Mucosa of rectum (tissue), 2 donors: ENCODE measurements around the gene UBD.

Experiments
- H3K27ac ChIP-seq, 2 donors: one replicate each; pipeline ENCODE4 v1.7.0; 2013; ENCODE audit warnings: inconsistent platforms in 2 of 2, low read depth in 2 of 2, low read length in 2 of 2
- H3K27me3 ChIP-seq, 2 donors: one replicate each; pipeline ENCODE4 v1.7.0; 2013; ENCODE audit warnings: low read length in 2 of 2; ENCODE audit not compliant: control insufficient read depth in 2 of 2, insufficient read depth in 2 of 2
- H3K36me3 ChIP-seq, 2 donors: one replicate each; pipeline ENCODE4 v1.7.0; 2013; ENCODE audit warnings: low read length in 2 of 2; ENCODE audit not compliant: control insufficient read depth in 2 of 2, insufficient read depth in 2 of 2
- H3K4me1 ChIP-seq, 2 donors: one replicate each; pipeline ENCODE4 v1.7.0; 2013; ENCODE audit warnings: low read length in 2 of 2, mild to moderate bottlenecking in 1 of 2; ENCODE audit not compliant: control insufficient read depth in 2 of 2, insufficient read depth in 2 of 2
- H3K4me3 ChIP-seq, 2 donors: one replicate each; pipeline ENCODE4 v1.7.0; 2013; ENCODE audit warnings: low read length in 2 of 2
- H3K9ac ChIP-seq, 2 donors: one replicate each; pipeline ENCODE4 v1.7.0; 2013; ENCODE audit warnings: low read length in 2 of 2, low read depth in 1 of 2, mild to moderate bottlenecking in 1 of 2
- H3K9me3 ChIP-seq, 2 donors: one replicate each; pipeline ENCODE4 v1.7.0; 2013; ENCODE audit warnings: low read length in 2 of 2; ENCODE audit not compliant: control insufficient read depth in 2 of 2
- donor health status: healthy.
- donor health status: Normal muscosa, but diverticular disease.

The UBD gene

DNA sequence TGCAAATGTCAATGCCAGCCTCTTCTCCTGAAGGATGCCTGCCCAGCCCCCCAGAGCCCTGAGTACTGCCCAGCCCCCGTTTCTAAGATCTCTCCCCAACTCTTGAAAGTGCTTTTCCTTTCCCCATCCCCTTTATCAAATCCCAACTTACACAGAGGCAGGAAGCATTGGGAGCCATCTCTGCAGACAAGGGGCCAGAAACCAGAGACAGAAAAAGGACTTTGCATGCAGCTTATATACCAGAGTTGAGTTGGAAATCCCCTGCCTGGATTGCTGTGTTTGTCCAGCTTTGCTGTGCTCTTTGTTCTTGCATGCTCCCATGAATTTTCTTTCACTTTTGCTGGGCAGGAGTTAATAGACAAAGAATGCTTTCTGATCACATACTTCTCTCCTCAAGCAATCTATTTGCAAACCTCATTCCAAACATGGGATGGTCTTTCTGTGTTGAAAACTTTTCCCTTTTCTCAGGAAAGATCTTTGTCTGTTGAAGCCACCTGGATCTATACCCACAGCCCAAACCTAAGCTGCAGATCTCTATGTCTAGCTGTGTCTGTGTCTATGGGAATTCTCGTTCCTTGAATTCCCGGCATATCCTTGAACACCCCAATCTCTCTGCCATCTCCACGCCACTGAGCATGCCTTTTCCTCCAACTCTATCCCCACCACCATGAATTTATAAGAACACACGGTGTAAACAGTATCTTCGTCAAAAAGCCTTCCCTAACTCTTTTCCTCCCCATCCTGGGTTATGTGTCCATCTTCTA is at the start of gene UBD:
Gene UBD, minus strand, starts transcription at position 209 of the 764 bp plus-strand sequence. Its CDS starts 31 bp downstream, at position 178.
- Histone ChIP-seq H3K9ac (no peak within 1 kb of the TSS), H3K9me3 (no peaks in the 10 kb centered on the region), H3K4me3 (no peak within 1 kb of the TSS), H3K27ac (no peak within 1 kb of the TSS), H3K4me1 (no peaks in the 10 kb centered on the region), H3K27me3 (peaks cover 4% of the 10 kb centered on the region in 2 donors), H3K36me3 (no peaks in the 10 kb centered on the region)

DNA sequence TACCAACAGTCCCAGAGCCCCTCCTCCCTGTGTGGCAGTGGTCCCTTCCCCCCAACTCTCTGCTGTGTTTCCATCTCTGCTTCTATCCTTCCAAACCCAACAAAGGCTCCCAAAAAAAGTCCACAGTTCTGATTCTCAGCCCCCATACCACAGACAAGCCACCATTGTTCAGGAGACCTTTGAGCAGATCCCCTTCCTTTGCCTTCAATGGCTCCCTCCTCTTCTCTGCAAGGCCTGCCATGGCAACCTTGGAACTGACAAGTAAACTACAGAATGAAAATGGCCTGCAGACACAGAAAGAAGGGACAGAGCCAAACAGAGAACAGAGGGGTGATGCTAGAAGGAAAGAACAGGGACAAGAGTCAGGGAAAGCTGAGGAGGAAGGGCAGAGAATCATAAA is 48.6 kb upstream of the UBD start:
- no peaks in the 10 kb centered on the region for H3K9me3 ChIP-seq
- no peak overlapping the region for H3K4me3 ChIP-seq
- no peak overlapping the region for H3K9ac ChIP-seq
- H3K27ac ChIP-seq: no peak overlapping the region
- H3K4me1 ChIP-seq: no peaks in the 10 kb centered on the region
- H3K36me3 ChIP-seq: peaks cover 16 to 23% of the 10 kb centered on the region in 2 donors
- H3K27me3 ChIP-seq: no peaks in the 10 kb centered on the region

DNA sequence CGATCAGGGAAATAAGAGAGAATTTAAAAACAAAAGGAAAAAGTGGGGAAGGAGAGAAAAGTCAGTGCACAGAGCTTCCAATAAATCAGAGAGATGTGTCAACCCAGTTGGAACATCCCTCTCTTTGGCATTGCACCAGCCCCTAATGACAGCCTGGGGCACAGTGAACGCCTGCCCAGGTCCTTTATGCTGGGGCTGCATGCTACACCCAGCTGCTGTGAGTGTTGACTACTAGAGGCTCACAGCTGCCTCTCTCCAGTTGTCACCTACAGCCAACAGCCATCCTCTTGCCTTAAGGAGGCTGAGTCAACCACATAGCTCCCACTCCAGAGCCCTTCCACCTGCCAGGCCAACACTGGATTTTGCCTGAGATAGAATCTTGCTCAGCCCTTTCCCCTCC is 44.4 kb upstream of the UBD start:
- Histone ChIP-seq H3K27ac (no peak overlapping the region), H3K27me3 (no peaks in the 10 kb centered on the region), H3K36me3 (peaks cover 4 to 18% of the 10 kb centered on the region in 2 donors), H3K4me3 (no peak overlapping the region), H3K4me1 (no peaks in the 10 kb centered on the region), H3K9me3 (no peaks in the 10 kb centered on the region), H3K9ac (no peak overlapping the region)

DNA sequence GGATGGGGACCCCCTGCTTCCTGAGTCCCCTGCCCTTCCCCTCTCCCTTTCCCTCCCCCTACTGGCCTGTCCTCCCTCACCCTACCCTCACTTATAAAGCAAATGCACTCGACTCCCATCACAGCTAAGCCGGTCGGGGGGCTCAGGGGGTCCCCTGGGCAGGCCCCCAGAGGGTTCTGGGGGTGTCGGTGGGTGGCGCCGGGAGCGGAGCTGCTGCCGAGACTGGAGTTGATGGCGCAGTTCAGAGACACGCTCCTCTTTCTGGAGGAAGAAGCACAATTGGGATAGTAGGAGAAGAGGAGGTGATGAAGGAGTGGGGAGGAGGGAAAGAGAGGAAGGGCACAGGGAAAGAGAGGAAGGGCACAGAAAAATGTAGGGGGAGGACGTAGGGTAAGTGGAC is 43.9 kb upstream of the UBD start:
- Histone ChIP-seq H3K27ac (no peak overlapping the region), H3K36me3 (peaks cover 3 to 18% of the 10 kb centered on the region in 2 donors), H3K9me3 (no peaks in the 10 kb centered on the region), H3K27me3 (no peaks in the 10 kb centered on the region), H3K4me3 (no peak overlapping the region), H3K9ac (no peak overlapping the region), H3K4me1 (no peaks in the 10 kb centered on the region)

DNA sequence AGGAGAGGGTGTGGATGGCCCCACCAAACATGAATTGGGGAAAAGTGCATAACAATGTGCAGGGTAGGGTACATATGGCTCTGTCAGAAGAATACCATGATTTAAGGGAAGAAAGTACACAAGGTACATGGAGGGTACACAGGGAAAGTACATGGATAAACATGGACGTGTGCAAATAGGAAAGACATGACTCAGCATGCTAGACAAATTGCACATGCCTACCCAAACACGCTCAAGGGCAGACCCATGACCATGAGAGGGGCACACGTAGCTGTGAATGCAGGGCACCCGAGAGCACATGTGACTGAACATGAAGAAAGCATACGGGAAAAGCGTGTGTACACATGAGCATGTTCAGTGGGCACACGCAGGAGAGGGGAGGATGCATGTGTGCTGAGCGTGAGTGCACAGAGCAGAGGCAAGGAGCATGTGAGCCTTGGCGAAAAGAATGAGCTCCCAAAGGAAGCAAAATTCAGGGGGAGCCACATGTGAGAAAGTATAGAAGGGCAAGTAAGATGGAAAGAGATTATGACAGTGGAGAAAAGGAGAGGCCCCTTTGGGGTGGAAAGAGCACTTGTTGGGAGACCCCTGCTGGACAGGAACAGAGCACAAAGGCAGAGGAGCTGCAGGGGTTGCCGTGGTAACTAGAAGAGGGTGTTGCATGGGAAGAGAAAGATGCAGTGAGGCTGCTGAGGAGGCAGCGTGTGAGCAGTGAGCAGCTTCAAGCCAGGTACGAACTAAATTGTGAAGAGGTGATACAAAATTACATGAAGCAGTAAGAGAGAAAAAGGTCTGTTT is 43.2 kb upstream of the UBD start:
- H3K4me1 ChIP-seq: no peaks in the 10 kb centered on the region
- no peak overlapping the region for H3K4me3 ChIP-seq
- H3K27ac ChIP-seq: no peak overlapping the region
- H3K36me3 ChIP-seq: peaks cover 3 to 18% of the 10 kb centered on the region in 2 donors
- no peaks in the 10 kb centered on the region for H3K27me3 ChIP-seq
- no peak overlapping the region for H3K9ac ChIP-seq
- no peaks in the 10 kb centered on the region for H3K9me3 ChIP-seq

DNA sequence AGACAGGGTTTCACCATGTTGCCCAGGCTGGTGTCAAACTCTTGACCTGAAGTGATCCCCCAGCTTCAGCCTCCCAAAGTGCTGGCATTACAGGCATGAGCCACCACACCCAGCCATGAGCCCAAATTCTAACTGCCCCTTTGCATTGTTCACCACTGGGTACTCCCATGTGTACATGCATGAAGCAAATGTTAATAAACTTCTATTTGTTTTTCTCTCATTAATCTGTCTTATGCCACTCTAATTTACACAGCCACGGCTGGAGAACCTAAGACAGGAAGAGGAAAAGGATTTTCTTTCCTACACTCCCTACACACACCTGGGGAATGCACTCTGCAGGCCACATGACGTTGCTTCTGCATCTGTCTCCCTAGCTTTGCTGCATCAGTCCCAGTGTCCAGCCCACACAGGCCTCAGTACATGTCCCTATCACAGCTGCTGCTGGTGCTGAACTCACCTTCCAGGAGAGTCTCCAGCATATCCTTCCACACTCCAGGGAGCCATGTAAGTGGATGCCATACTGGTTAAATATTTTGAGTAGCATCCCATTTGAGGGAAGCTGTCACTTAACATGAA is 38.7 kb upstream of the UBD start:
- Histone ChIP-seq H3K36me3 (no peaks in the 10 kb centered on the region), H3K9ac (no peak overlapping the region), H3K4me1 (peaks cover 0 to 3% of the 10 kb centered on the region in 2 donors), H3K27me3 (no peaks in the 10 kb centered on the region), H3K27ac (no peak overlapping the region), H3K4me3 (no peak overlapping the region), H3K9me3 (no peaks in the 10 kb centered on the region)

DNA sequence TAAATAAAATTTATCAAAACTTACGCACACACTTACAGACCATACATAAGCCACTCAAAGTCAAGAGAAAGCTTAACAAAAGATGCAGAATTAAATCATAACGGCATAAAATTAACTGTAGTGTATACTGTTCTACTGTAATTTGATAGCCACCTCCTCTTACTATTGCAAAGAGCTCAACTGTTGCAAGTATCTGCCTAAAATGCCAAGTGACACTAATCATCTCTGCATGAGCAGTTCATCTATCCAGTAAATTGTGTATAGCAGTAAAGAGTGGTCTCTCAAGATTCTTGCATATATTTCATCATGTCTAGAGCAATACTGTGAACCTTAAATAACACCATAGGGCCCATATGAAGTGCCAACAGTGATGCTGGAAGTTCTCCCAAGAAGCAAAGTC is 37.7 kb upstream of the UBD start:
- Histone ChIP-seq H3K4me3 (no peak overlapping the region), H3K27ac (no peak overlapping the region), H3K9me3 (no peaks in the 10 kb centered on the region), H3K27me3 (no peaks in the 10 kb centered on the region), H3K9ac (no peak overlapping the region), H3K4me1 (peaks cover 0 to 3% of the 10 kb centered on the region in 2 donors), H3K36me3 (no peaks in the 10 kb centered on the region)

DNA sequence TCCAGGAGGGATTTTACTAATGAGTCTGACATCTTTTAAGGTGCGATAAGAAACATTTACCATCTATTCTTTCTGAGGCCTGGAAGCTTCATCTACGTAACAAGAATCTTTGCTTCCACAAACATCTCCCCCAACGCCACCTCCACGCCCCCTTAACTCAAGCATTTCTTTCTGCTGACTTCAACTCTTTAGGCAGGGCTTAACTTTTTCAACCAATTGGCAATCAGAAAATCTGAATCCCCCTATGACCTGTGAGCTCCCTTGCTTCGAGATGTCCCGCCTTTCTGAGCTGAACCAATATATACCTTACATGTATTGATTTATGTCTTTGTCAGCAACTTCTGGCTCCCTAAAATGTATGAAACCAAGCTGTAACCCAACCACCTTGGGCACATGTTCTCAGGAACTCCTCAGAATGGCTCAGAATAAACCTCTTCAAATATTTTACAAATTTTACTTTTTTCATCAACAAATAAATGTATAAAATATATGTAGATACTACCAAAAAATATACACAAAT is 36.9 kb upstream of the UBD start:
- Histone ChIP-seq H3K27ac (no peak overlapping the region), H3K4me1 (peaks cover 0 to 3% of the 10 kb centered on the region in 2 donors), H3K4me3 (no peak overlapping the region), H3K9ac (no peak overlapping the region), H3K27me3 (no peaks in the 10 kb centered on the region), H3K36me3 (no peaks in the 10 kb centered on the region), H3K9me3 (no peaks in the 10 kb centered on the region)

DNA sequence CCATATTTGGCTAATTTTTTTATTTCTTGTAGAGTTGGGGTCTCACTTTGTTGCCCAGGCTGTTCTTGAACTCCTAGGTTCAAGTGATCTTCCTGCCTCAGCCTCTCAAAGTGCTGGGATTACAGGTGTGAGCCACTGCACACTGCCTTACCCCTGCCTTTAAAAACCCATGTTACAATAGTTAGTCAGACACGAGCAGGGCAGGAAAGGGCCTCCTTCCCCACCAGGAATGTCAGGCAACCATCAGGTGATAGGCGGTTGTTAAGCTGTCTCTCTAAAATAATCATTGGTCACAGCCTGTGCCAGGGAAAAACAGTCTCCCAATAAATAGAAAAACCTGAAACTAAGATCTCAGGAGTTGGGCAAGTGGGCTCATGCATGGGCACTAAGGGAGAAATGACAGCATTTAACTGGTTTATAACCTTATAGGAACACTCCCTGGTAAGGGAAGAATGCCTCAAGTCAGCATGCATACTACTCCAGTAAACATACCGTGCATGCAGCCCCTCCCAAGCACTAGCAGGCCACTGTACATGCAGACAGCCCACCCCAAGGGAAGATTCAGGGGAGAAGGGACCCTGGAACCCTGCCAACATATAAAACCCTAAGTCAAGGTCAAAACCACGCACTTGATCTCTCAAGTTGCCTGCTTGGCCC is 33.8 kb upstream of the UBD start:
- peaks cover 0 to 3% of the 10 kb centered on the region in 2 donors for H3K4me1 ChIP-seq
- no peaks in the 10 kb centered on the region for H3K36me3 ChIP-seq
- no peaks in the 10 kb centered on the region for H3K9me3 ChIP-seq
- H3K4me3 ChIP-seq: no peak overlapping the region
- no peaks in the 10 kb centered on the region for H3K27me3 ChIP-seq
- no peak overlapping the region for H3K27ac ChIP-seq
- H3K9ac ChIP-seq: no peak overlapping the region
